Panc1 (cell line): ENCODE measurements around the gene TNFSF9.

Experiments used
- CTCF ChIP-seq: fragments of 450-650 bp; IDR thresholded peaks from 2 replicates; pipeline ENCODE4 v1.5.1; 2017; ENCODE audit warnings: mild to moderate bottlenecking
- POLR2AphosphoS5 ChIP-seq: IDR thresholded peaks from 2 replicates; pipeline ENCODE4 v1.6.1; 2012; ENCODE audit warnings: mild to moderate bottlenecking, low read depth, low read length, moderate library complexity

- TF ChIP-seq CTCF (no peak), POLR2AphosphoS5 (no peak)
Observed at GRCh38 chr19:6568816-6569215, 38.0 kb downstream of the TNFSF9 start.
